HG03442 (cell line): Measurements from ENCODE around the gene PARP15.
"Not testable (repeated sequence)": the region's sequence is repeated elsewhere in the genome, so short reads cannot be mapped to it uniquely, and the experiment has no call there.

ENCODE experiments used
- ATAC-seq: cut with Tn5 transposase; IDR thresholded peaks from one replicate; pipeline ENCODE4 v1.9.1; 2021; ENCODE audit warnings: mild to moderate bottlenecking, moderate library complexity; ENCODE audit not compliant: unreplicated experiment

PARP15 gene

GRCh38 chr3:122615303-122615702, 37.9 kb downstream of the PARP15 start:
- ATAC-seq = no peak

- ATAC-seq = no peak
These were observed 41.2 kb downstream of the PARP15 start for GRCh38 chr3:122618614-122619013.

- ATAC-seq = no peak
These were observed 41.6 kb downstream of the PARP15 start for GRCh38 chr3:122619040-122619439.

DNA sequence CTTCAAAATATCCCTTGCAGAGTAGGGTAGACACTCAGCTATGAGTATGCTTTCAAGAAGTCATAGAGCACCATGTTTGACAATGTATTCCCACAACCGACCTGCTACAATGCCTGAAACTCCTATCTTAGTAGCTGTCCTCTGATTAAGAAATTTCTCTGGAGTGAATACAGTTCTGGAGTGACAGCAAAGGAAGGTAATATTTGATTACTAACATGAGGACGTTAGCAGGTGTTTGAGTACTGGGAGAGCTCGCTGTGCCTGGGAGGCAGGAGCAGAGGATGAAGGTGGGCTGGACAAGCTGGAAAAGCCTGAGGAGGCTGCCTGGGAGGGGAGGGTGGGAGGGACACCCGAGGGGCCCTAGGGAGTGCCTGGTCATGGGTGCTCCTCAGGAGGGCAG, 42.9 kb downstream of the PARP15 start:
- ATAC-seq = no peak

DNA sequence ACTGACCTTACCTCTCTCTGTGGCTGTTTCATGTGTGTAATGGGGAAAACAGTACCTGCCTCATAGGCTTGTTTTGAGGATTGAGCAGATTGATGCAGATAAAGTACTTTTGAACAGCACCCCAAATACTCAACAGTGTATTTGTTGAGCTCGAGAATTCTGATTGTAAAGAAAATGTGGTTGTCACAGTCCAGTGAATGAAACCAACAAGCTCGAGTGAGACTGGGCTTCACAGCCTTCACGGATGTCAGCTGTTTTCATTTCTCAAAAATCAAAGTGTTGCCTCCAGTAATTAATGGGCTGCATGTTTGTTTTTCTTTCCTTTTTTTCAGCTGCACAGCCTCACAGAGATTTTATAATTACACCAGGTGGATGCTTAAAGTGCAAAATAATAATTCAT, 43.7 kb downstream of the PARP15 start:
- ATAC-seq = no peak

DNA sequence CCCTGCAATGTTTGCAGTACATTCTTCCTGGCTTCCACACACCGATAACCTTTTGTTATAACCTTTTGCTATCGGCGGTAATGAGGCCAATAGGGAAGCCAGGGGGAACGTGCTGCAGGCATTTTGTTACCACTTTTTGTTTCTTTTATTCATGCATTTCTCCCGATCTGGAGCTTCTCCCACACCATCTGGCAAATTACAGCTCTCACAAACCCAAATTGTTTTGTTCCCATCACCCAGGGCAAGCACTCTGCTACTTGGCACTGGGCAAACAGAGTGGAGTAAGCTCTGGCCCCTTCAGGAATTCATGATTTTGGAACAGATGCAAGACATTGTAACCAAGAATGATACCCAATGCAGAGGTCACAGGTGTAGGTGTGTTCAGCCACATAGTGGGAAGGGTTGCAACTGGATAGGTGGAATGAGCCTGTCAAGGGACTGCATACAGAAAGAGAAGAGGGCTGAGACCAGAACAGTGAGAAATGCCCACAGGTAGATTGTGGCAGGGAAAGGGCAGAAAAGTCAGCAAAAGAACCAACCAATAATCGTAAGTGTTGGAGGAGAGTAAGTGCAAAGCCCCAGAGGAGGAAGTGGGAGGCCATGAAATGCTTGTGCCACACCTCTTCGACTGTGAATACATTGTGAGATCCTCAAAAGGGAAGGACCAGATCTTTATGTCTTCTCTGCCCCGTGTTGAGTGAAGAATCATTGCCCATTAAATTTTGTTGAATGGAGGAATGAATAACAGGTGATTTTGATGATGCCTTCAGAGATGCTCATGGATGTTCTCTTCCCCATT, 45.8 kb downstream of the PARP15 start:
- no peak for ATAC-seq

DNA sequence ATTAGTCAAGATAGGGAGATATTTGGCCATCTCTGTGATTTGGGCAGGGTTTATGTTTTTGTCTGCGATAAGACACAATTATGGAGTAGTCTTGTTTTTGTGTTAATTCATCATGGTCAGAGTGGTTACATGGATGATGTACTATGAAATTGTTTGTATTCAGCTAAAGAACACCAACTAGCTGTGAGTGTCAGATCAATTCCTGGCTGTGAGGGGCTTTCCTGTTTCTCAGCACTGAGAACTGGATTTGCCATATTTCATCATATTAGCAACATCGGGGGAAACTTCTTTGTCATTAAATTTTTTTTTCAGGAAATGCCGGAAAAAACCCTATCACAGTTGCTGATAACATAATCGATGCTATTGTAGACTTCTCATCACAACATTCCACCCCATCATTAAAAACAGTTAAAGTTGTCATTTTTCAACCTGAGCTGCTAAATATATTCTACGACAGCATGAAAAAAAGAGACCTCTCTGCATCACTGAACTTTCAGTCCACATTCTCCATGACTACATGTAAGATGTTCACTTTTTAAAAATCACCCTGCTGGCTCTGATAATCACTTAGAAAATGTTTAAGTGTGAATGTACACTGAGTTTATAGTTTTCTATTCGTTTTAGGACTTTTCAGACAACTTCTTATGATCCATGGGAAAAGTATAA, 49.2 kb downstream of the PARP15 start:
- no peak for ATAC-seq

GRCh38 chr3:122627301-122627700, 49.9 kb downstream of the PARP15 start:
- ATAC-seq = no peak

- ATAC-seq = no peak
These were observed 51.1 kb downstream of the PARP15 start for GRCh38 chr3:122628567-122628966.

DNA sequence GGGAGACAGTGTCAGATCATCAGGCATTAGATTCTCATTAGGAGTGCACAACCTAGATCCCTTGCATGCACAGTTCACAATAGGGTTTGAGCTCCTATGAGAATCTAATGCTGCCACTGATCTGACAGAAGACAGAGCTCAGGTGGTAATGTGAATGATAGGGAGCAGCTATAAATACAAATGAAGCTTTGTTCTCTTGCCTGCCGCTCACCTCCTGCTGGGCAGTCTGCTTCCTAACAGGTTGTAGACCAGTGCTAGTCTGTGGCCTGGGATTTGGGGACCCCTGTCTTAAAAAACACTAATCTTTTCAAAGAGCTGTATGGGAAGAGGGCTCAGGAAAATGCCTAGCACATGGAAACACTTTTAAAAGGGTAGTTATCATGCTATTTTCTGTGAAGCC, 52.3 kb downstream of the PARP15 start:
- ATAC-seq = no peak

DNA sequence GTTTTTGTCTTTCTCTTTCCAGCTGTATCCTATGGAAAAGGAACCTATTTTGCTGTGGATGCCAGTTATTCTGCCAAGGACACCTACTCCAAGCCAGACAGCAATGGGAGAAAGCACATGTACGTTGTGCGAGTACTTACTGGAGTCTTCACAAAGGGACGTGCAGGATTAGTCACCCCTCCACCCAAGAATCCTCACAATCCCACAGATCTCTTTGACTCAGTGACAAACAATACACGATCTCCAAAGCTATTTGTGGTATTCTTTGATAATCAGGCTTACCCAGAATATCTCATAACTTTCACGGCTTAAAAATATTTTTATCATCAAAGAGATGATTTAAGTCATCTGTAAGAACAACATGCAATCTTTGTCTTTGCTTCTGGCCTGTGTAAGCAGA, 58.3 kb downstream of the PARP15 start:
- ATAC-seq = no peak

DNA sequence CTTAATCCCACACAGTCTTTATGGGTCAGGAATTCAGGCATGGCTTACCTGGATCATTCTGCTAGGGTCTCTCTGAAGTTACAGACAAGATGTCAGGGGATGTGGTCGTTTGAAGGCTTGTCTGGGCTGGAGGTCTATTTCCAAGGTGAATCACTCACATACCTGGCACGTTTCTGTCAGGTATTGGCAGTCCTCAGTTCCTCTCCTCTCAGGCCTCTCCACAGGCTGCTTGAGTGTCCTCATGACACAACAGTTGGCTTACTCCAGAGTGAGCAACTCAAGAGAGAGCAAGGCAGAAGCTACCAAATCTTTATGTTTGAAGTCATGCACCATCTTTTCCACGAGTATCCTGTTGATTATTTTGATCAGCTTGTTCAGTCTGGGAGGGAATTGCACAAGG, 59.2 kb downstream of the PARP15 start:
- ATAC-seq = no peak

- no peak for ATAC-seq
These were observed 63.1 kb downstream of the PARP15 start for GRCh38 chr3:122640437-122640999.

GRCh38 chr3:122642935-122643334, 65.5 kb downstream of the PARP15 start:
- ATAC-seq = peak; percentile 58

DNA sequence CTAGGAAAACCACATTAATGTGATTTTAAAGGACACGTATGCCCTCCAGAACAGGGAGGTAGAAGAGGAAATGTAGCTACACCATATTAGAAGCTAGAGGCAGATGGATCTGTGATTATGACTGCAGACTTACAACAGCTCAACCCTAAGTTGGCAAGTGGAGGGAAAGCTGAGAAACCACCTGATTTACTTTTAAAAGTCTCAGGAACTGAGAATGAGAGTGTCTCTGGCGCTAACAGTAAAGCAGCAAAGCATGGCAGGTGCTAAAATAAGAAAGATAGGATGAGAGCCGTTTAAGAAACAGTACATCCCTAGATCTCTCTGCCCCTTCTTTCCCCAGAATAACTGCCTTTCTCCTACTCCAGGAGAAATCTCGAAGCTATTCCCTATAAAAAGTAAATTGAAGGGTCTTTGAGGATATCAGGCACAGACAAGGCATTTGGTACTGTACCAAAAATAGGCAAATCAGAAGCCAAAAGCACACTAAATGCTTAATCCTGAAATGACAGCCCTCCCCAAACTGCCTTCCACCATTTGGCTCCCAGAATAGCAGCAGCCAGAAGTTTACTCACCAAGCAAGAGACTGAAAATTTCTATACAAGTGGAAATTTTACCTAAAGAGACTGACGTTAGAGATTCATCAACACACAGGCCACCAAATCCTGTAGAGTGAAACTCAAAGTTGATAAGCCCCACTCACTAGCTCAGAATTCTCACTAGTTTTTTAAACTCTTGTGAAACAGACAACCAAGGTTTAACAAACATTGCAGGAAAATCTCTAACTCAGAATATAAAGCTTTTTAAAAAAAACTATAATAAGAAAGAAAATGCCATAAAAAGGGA, 68.9 kb downstream of the PARP15 start:
- ATAC-seq = no peak

- not testable (repeated sequence) for ATAC-seq
These were observed 73.9 kb downstream of the PARP15 start for GRCh38 chr3:122651233-122651907.

DNA sequence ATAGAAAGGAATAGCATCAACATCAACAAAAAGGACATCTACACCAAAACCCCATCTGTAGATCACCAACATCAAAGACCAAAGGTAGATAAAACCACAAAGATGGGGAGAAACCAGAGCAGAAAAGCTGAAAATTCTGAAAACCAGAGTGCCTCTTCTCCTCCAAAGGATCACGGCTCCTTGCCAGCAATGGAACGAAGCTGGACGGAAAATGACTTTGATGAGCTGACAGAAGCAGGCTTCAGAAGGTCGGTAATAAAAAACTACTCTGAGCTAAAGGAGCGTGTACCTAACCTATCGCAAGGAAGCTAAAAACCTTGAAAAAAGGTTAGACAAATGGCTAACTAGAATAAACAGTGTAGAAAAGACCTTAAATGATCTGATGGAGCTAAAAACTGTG, 74.5 kb downstream of the PARP15 start:
- ATAC-seq = not testable (repeated sequence)

GRCh38 chr3:122658336-122658735, 80.9 kb downstream of the PARP15 start:
- not testable (repeated sequence) for ATAC-seq

DNA sequence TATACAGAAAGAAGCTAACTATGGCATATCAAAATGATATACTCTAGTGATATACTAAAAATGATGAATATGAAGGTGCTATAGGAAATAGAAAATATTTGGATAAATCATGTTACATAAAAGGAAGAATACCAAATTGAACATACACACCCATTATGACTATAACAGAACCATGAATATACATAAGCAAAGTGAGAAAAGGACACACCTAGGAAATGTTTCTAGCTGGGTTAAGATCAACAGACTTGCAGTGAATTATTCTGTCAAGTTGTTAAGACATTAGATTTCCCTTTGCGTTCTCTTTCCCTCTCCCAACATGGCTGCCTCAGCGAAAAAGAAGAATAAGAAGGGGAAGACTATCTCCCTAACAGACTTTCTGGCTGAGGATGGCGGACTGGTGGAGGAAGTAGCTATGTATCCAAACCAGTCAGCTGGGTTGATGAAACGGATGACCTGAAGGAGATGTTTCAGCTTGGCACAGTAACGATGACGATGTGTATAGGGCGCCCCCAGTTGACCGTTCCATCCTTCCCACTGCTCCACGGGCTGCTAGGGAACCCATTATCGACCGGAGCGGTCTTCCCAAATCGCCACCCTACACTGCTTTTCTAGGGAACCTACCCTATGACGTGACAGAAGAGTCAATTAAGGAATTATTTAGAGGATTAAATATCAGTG, 83.0 kb downstream of the PARP15 start:
- no peak for ATAC-seq

- no peak for ATAC-seq
These were observed 84.2 kb downstream of the PARP15 start for GRCh38 chr3:122661633-122662032.
